OCI-LY1 (cell line): ENCODE data around the gene IGSF1.

Experiments used
- H2AFZ ChIP-seq: fragments of 200-600 bp; sonication (generic), shearing (Covaris generic); 2 replicates; pipeline ENCODE4 v1.6.0; 2014; ENCODE audit warnings: antibody characterized with exemption, mild to moderate bottlenecking, low read length
- H3F3A ChIP-seq: fragments of 200-600 bp; sonication (generic), shearing (Covaris generic); 2 replicates; pipeline ENCODE4 v1.6.0; 2014; ENCODE audit warnings: mild to moderate bottlenecking, antibody characterized with exemption, low read length, moderate library complexity; ENCODE audit not compliant: insufficient read depth
- H3K27ac ChIP-seq: fragments of 200-600 bp; sonication (generic); 2 replicates; pipeline ENCODE4 v1.5.1; 2014; ENCODE audit warnings: low read length, mixed run types, mild to moderate bottlenecking, low read depth; ENCODE audit not compliant: poor library complexity, severe bottlenecking
- H3K27me3 ChIP-seq: fragments of 200-600 bp; sonication (generic); 2 replicates; pipeline ENCODE4 v1.6.0; 2014; ENCODE audit warnings: antibody characterized with exemption, mild to moderate bottlenecking, low read length, moderate library complexity; ENCODE audit not compliant: insufficient read depth
- H3K36me3 ChIP-seq: fragments of 200-600 bp; sonication (generic); 2 replicates; pipeline ENCODE4 v1.6.1; 2014; ENCODE audit warnings: mild to moderate bottlenecking, antibody characterized with exemption, low read length, moderate library complexity, mixed read lengths; ENCODE audit not compliant: insufficient read depth
- H3K4me1 ChIP-seq: fragments of 200-600 bp; sonication (generic); 2 replicates; pipeline ENCODE4 v1.5.1; 2014; ENCODE audit warnings: mild to moderate bottlenecking, low read length, moderate library complexity; ENCODE audit not compliant: insufficient read depth, severe bottlenecking
- H3K4me2 ChIP-seq: fragments of 200-600 bp; sonication (generic), shearing (Covaris generic); 2 replicates; pipeline ENCODE4 v1.6.1; 2014; ENCODE audit warnings: low read length
- H3K4me3 ChIP-seq: fragments of 200-600 bp; sonication (generic); 2 replicates; pipeline ENCODE4 v1.5.1; 2014; ENCODE audit warnings: low read length, low read depth, mild to moderate bottlenecking, mixed read lengths; ENCODE audit not compliant: poor library complexity, severe bottlenecking
- H3K79me2 ChIP-seq: fragments of 200-600 bp; shearing (Covaris generic); 2 replicates; pipeline ENCODE4 v1.6.1; 2016; ENCODE audit warnings: mixed run types, low read length, mixed read lengths; ENCODE audit not compliant: insufficient read depth
- H3K9ac ChIP-seq: fragments of 200-600 bp; sonication (generic), shearing (Covaris generic); 2 replicates; pipeline ENCODE4 v1.6.1; 2014; ENCODE audit warnings: mild to moderate bottlenecking, low read length, mixed read lengths
- H3K9me2 ChIP-seq: fragments of 200-600 bp; sonication (generic), shearing (Covaris generic); 2 replicates; pipeline ENCODE4 v1.6.1; 2014; ENCODE audit warnings: low read depth, mild to moderate bottlenecking, low read length, mixed read lengths
- H3K9me3 ChIP-seq: fragments of 200-600 bp; shearing (Covaris generic); 2 replicates; pipeline ENCODE4 v1.6.1; 2014; ENCODE audit warnings: low read length, mixed read lengths
- H4K20me1 ChIP-seq: fragments of 200-600 bp; sonication (generic), shearing (Covaris generic); 2 replicates; pipeline ENCODE4 v1.6.0; 2016; ENCODE audit warnings: mild to moderate bottlenecking, low read length; ENCODE audit not compliant: insufficient read depth
- EZH2 ChIP-seq: fragments of 200-600 bp; sonication (generic), shearing (Covaris generic); IDR thresholded peaks from 2 replicates; pipeline ENCODE4 v1.8.0; 2017; ENCODE audit warnings: borderline replicate concordance, mixed run types, mild to moderate bottlenecking, antibody characterized with exemption, low read length, moderate library complexity, mixed read lengths
- TF ChIP-seq, protein P1 (sequence below): fragments of 200-600 bp; sonication (generic), shearing (Covaris generic); IDR thresholded peaks from 2 replicates; pipeline ENCODE4 v1.5.1; 2017; ENCODE audit warnings: mild to moderate bottlenecking, antibody characterized with exemption, low read length, moderate library complexity, mixed read lengths

Gene IGSF1

DNA sequence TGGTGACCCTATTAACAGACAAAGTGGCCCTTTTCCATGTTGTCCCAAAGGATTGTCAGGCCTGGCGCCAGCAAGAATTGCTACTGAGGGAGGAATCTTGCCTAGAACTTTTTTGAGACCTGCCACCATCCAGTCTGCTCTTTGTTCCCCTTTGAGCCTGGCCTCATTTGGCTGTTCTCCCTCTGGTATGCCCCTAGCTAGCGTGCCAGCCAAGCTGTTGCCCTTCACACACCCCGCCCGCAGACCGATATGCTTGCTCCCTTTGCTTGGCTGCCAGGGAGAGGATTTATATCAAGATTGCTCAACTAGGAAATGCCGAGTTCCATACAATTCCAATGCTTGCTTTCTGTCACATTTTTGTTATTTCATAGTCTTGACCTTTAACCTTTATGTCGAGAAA is 24.4 kb downstream of the IGSF1 start:
- Histone ChIP-seq H3K36me3 (no peaks in the 10 kb centered on the region), H2AFZ (no peak overlapping the region), H3K4me2 (no peak overlapping the region), H3F3A (no peaks in the 10 kb centered on the region), H3K27ac (no peak overlapping the region), H3K9me2 (no peaks in the 10 kb centered on the region), H4K20me1 (no peaks in the 10 kb centered on the region), H3K79me2 (no peaks in the 10 kb centered on the region), H3K4me1 (no peaks in the 10 kb centered on the region), H3K9me3 (no peaks in the 10 kb centered on the region), H3K4me3 (no peak overlapping the region), H3K9ac (no peak overlapping the region), H3K27me3 (no peaks in the 10 kb centered on the region)
- TF ChIP-seq, protein P1, sequence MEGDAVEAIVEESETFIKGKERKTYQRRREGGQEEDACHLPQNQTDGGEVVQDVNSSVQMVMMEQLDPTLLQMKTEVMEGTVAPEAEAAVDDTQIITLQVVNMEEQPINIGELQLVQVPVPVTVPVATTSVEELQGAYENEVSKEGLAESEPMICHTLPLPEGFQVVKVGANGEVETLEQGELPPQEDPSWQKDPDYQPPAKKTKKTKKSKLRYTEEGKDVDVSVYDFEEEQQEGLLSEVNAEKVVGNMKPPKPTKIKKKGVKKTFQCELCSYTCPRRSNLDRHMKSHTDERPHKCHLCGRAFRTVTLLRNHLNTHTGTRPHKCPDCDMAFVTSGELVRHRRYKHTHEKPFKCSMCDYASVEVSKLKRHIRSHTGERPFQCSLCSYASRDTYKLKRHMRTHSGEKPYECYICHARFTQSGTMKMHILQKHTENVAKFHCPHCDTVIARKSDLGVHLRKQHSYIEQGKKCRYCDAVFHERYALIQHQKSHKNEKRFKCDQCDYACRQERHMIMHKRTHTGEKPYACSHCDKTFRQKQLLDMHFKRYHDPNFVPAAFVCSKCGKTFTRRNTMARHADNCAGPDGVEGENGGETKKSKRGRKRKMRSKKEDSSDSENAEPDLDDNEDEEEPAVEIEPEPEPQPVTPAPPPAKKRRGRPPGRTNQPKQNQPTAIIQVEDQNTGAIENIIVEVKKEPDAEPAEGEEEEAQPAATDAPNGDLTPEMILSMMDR = no peak
- no peak for TF ChIP-seq EZH2

DNA sequence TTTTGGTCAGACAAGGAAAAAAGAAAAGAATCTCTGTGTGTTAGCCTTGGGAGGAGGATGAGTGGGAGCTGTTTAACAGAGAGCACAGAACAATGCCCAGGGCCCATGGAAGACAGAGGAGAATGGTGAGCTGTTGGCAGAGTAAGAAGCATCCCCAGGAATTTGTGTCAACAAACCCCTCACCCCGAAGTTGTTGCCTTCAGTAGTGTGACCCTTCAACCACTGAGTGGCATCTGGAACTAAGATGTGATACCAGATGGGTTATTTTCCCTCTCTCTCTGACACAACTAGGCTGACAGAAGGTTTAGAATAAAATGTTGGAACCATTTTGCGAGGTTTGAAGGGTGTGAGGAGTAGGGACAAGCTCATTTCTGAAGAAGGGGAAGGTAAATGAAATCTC is 25.1 kb downstream of the IGSF1 start:
- no peaks in the 10 kb centered on the region for H3K79me2 ChIP-seq
- H3K36me3 ChIP-seq = no peaks in the 10 kb centered on the region
- H3K27me3 ChIP-seq = no peaks in the 10 kb centered on the region
- no peaks in the 10 kb centered on the region for H4K20me1 ChIP-seq
- no peaks in the 10 kb centered on the region for H3F3A ChIP-seq
- H2AFZ ChIP-seq = no peak overlapping the region
- no peaks in the 10 kb centered on the region for H3K4me1 ChIP-seq
- no peaks in the 10 kb centered on the region for H3K9me2 ChIP-seq
- H3K27ac ChIP-seq = no peak overlapping the region
- no peak overlapping the region for H3K9ac ChIP-seq
- TF ChIP-seq EZH2 = no peak
- TF ChIP-seq, protein P1 = no peak
- no peaks in the 10 kb centered on the region for H3K9me3 ChIP-seq
- no peak overlapping the region for H3K4me3 ChIP-seq
- no peak overlapping the region for H3K4me2 ChIP-seq

DNA sequence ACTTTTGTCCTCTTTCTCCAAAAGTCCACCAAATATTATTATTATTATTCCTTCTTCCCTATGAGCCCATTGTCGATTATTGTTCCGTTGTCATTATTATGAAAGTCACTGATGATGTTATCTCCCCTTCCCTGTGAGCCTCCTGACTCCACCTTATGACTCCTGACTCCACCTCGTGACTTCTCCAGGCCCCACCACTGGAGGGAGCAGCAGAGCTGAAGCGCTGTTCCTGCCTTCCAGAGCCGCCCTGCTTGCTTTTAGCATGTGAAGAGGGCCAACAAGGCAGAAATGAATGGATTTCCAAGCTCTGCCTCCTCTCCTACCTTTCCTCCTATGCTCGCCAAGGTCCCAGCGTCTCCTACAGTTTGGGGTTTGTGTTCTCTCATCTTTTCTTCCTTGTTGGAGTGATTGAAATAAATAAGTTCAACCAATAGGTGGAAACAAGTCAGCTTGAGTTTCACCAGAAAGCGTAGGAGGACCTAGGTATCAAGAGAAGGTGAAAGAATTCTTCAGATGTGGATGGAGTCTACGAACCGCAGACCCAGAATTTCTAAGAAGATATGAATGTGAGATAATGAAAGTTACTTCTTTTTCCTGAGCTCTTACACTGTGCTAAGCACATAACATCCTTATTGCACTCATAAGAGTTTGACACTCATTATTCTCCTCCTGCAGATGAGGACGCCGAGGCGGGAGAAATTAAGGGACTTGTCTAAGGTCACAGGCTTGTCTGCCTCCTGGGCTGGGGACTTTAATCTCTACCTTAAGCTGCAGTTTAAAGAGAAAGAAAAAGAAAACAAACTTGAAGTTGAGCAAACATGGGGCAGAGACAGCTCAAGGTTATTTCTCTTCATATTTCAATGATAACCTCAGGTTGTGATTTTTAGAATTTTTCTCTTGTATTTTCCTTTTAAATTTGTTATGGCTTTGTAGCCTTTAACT is 26.1 kb downstream of the IGSF1 start:
- Histone ChIP-seq H3K36me3 (no peaks in the 10 kb centered on the region), H3K27ac (no peak overlapping the region), H3K4me1 (no peaks in the 10 kb centered on the region), H4K20me1 (no peaks in the 10 kb centered on the region), H3F3A (no peaks in the 10 kb centered on the region), H3K9me3 (no peaks in the 10 kb centered on the region), H3K9me2 (no peaks in the 10 kb centered on the region), H3K4me3 (no peak overlapping the region), H3K4me2 (no peak overlapping the region), H3K9ac (no peak overlapping the region), H3K27me3 (no peaks in the 10 kb centered on the region), H2AFZ (no peak overlapping the region), H3K79me2 (no peaks in the 10 kb centered on the region)
- TF ChIP-seq, protein P1 = peak; percentile 47
- no peak for TF ChIP-seq EZH2
